ENCODE results near the gene GPC6.
"Not testable (repeated sequence)": the region's sequence is repeated elsewhere in the genome, so short reads cannot be mapped to it uniquely, and the experiment has no call there.

Gene GPC6

DNA sequence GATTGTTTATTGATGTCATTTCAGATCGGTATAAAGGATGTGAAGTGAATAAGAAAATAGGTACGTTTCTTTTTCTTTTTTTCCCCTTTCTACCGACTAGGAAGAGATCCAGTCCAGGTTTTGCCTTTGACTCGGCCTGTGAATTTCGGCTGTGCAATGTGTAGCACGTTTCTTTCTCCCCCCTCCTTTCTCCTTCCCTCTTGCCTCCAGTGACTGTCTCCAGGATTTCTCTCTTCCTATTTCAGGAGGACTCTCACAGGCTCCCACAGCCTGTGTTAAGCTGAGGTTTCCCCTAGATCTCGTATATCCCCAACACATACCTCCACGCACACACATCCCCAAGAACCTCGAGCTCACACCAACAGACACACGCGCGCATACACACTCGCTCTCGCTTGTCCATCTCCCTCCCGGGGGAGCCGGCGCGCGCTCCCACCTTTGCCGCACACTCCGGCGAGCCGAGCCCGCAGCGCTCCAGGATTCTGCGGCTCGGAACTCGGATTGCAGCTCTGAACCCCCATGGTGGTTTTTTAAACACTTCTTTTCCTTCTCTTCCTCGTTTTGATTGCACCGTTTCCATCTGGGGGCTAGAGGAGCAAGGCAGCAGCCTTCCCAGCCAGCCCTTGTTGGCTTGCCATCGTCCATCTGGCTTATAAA, at the start of gene GPC6:
TSS of gene GPC6 (plus strand) at position 185 of the 657 bp plus-strand sequence.
- DNase-seq (ENCODE audit: low read depth): no peak

GRCh38 chr13:93180356-93180969, 46.1 kb upstream of the GPC6 start:
- no peak for DNase-seq (ENCODE audit: low read depth)

- no peak for DNase-seq (ENCODE audit: low read depth)
Observed at GRCh38 chr13:93182406-93182805, 44.2 kb upstream of the GPC6 start.

- no peak for DNase-seq (ENCODE audit: low read depth)
Observed at GRCh38 chr13:93183302-93183701, 43.3 kb upstream of the GPC6 start.

GRCh38 chr13:93190006-93190405, 36.6 kb upstream of the GPC6 start:
- no peak for DNase-seq (ENCODE audit: low read depth)

DNA sequence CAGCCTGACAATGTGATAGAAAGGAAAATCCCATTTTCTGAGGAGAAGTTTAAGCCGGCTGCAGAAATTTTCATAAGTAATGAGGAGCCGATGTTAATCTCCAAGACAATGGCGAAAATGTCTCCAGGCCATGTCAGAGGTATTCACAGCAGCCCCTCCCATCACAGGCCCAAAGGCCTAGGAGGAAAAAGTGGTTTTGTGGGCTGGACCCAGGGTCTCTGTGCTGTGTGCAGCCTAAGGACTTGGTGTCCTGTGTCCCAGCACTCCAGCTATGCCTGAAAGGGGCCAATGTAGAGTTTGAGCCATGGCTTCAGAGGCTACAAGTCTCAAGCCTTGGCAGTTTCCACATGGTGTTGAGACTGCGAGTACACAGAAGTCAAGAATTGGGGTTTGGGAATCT, 32.9 kb upstream of the GPC6 start:
- DNase-seq (ENCODE audit: low read depth): no peak

DNA sequence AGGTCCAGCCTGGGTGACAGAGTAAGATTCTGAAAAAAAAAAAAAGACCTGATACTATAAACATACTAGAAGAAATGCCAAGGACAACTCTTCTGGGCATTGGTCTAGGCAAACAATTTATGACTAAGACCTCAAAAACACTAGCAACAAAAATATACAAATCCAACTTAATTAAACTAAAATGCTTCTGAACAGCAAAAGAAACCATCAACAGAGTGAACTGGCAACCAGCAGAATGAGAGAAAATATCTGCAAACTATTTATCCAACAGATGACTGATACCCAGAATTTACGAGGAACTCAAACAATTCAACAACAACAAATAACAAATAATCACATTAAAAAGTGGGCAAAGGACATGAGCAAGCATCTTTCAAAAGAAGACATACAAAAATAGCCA, 26.8 kb upstream of the GPC6 start:
- DNase-seq (ENCODE audit: low read depth): no peak

DNA sequence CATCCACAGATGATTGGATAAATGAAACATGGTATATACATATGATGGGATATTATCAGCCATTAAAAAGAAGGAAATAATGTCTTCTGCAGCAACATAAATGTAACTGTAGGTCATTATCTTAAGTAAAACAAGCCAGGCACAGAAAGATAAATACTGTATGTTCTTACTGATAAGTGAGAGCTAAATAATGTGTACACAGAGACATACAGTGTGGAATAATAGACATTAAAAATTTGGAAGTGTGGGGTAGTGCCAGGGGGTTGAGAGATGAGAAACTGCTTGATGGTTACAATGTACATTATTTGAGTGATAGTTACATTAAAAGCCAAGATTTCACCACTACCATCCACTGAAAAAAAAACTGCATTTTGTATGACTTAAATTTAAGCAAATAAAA, 26.0 kb upstream of the GPC6 start:
- DNase-seq (ENCODE audit: low read depth): no peak

GRCh38 chr13:93201992-93202558, 24.5 kb upstream of the GPC6 start:
- no peak for DNase-seq (ENCODE audit: low read depth)

GRCh38 chr13:93206778-93207392, 19.7 kb upstream of the GPC6 start:
- not testable (repeated sequence) for DNase-seq (ENCODE audit: low read depth)

DNA sequence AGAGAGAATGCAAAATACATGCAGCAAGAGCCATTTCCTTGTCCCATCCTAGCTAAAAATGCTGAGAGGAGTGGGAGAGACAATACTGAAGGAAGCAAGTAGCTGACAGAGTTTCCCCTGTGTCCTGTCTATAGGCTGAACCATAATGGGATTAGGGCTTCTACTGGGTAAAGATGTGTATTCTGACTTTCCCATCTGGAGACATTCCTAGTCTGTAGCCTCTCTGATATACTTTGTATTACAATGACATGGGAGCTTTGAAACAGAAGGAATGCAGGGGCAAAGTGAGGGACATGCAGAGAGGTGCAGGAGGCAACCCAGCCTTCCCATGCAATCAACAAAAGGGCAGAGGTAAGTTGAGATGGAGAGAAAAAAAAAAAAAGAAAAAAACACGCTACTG, 10.5 kb upstream of the GPC6 start:
- no peak for DNase-seq (ENCODE audit: low read depth)

- no peak for DNase-seq (ENCODE audit: low read depth)
Observed at GRCh38 chr13:93217721-93218261, 8.8 kb upstream of the GPC6 start.

DNA sequence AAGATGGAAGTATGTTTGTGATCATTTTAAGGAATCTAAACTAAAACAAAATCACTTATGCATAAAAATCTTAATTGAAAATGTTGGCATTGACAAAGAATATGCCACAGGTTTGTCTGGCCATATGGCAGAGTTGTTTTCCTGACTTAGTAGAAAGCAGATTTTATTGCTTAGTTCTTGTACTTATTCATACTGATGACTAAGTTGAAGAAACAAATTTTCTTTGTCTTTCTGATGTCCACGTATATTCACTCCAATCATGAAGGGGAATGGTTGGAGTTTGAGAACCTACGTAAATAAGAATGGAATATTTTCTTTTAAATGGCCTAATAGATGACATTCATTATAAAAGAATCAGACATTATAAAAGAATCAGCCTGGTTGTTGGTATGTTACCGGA, 8.0 kb upstream of the GPC6 start:
- no peak for DNase-seq (ENCODE audit: low read depth)

- DNase-seq (ENCODE audit: low read depth): no peak
Observed at GRCh38 chr13:93220073-93220472, 6.5 kb upstream of the GPC6 start.

DNA sequence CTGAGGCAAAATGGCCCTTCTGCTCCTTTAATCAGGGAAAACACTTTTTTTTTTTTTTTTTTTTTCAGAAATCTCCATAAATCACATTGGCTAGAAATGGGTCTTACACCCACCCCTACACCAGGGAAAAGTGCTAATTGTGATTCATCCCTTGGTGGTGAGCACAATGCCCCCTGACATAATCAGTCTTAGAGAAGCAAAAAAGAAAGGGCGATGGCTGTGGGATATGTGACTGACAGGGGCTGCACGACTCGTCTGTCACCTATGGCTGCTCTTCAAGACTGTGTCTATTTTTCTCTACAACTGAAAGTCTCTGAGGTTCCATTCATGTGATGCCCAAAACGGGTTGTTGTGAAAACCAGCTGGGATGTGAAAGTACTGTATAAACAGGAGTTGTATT, 3.6 kb upstream of the GPC6 start:
- DNase-seq (ENCODE audit: low read depth): no peak

GRCh38 chr13:93224535-93224934, 2.1 kb upstream of the GPC6 start:
- DNase-seq (ENCODE audit: low read depth): no peak

DNA sequence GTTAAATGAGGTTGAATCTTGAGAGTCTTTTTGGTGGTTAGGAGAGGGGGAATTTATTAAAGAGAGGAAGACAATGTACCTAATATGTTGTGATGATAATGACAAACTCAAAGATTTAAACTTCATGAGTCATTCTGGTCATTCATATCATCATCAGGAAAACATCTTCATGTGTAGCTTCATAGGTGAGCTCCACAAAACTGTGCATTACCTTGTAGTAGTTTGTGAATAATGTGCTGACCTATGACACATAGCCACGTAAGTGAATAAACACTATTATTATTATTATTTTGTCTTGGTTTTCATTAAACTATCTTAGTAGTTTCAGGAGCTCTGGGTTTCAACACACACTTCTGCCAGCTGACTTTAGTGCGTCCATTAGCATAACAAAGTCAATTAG, 997 bp upstream of the GPC6 start:
- no peak for DNase-seq (ENCODE audit: low read depth)

- no peak for DNase-seq (ENCODE audit: low read depth)
Observed at GRCh38 chr13:93226065-93226622, 463 bp upstream of the GPC6 start.

DNA sequence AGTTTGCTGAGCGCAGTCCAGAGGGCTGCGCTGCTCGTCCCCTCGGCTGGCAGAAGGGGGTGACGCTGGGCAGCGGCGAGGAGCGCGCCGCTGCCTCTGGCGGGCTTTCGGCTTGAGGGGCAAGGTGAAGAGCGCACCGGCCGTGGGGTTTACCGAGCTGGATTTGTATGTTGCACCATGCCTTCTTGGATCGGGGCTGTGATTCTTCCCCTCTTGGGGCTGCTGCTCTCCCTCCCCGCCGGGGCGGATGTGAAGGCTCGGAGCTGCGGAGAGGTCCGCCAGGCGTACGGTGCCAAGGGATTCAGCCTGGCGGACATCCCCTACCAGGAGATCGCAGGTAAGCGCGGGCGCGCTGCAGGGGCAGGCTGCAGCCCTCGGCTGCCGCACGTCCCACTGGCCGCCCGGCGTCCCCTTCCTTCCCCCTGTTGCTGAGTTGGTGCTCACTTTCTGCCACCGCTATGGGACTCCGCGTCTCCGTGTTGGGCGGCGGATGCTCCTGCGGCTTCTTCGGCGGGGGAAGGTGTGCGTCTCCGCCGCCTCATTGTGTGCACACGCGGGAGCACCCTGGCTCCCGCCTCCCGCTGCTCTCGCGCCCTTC, 772 bp downstream of the GPC6 start:
- DNase-seq (ENCODE audit: low read depth): no peak

DNA sequence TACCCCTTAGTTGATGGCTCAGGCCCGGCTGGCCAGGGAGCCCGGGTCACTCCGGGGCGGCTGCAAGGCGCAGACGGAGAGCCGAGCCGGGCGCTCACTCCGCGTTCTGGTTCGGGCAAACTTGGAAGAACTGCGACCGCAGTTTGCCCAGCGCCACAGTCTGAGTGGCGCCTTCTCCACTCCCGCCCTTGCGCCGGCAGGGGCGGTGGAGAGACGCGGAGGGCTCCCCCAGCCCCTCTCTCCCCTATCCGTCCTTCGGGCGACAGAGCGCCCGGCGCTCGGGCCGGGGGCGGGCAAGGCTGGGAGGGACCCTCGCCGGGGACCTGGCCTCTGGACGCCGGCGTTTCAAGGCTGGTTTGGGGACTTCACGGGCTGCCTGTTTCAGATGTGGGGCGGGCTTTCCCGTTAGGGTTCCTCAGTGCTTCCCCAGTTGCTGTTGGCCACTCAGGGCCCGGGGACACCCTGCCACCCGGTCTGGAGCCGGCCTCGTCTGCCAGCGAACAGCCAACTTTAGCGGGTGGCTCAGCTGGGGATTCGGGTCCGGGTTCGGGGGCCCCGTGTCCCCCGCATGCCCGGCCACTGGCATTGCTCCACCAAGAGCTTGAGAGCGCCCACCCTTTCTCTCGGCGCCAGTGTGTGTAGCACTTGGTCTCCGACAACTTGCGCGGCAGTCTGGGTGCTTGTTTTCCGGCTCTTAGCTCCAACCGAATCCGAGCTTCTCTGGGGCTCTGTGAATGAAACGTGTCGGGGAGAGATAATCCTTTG, 1.5 kb downstream of the GPC6 start:
- DNase-seq (ENCODE audit: low read depth): no peak

DNA sequence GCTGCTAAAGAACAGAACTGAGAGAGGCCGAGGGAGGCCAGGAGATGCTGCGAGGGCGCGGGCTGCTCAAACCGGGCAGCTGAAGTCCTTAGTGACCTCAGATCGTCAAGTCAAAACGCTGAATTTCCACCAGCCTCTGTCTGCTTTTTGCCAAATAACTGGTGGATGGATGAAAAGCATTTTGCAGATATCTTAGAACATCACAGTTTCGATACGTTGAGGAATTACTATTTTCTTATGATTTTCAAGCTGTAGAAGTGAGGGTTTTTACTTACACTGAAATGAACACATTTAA, 2.0 kb downstream of the GPC6 start:
- DNase-seq (ENCODE audit: low read depth): no peak

Data from stimulated activated CD4-positive, alpha-beta T cell treated with anti-CD3 and anti-CD28 coated beads, Interleukin-2, amount 100 ng/mL, for 4 hours (primary cell).